ENCODE measurements around the gene PPARGC1A.

PPARGC1A gene

GRCh38 chr4:23889814-23890341 is at the start of gene PPARGC1A:
Gene PPARGC1A (minus strand): TSS chr4:23890047. CDS start chr4:23889957, 90 bp downstream.
- no peak for DNase-seq (ENCODE audit: low read depth in 2 of 2)

- DNase-seq (ENCODE audit: low read depth in 2 of 2) = no peak
Observed at GRCh38 chr4:23938796-23939195, 48.9 kb upstream of the PPARGC1A start.

GRCh38 chr4:23937173-23937572 is 47.3 kb upstream of the PPARGC1A start:
- DNase-seq (ENCODE audit: low read depth in 2 of 2) = no peak

GRCh38 chr4:23934915-23935314 is 45.1 kb upstream of the PPARGC1A start:
- DNase-seq (ENCODE audit: low read depth in 2 of 2) = no peak

- no peak for DNase-seq (ENCODE audit: low read depth in 2 of 2)
Observed at GRCh38 chr4:23934223-23934622, 44.4 kb upstream of the PPARGC1A start.

- no peak for DNase-seq (ENCODE audit: low read depth in 2 of 2)
Observed at GRCh38 chr4:23932901-23933308, 43.1 kb upstream of the PPARGC1A start.

- no peak for DNase-seq (ENCODE audit: low read depth in 2 of 2)
Observed at GRCh38 chr4:23932186-23932585, 42.3 kb upstream of the PPARGC1A start.

- no peak for DNase-seq (ENCODE audit: low read depth in 2 of 2)
Observed at GRCh38 chr4:23931489-23931830, 41.6 kb upstream of the PPARGC1A start.

GRCh38 chr4:23930750-23931488 is 41.1 kb upstream of the PPARGC1A start:
- no peak for DNase-seq (ENCODE audit: low read depth in 2 of 2)

GRCh38 chr4:23929248-23929647 is 39.4 kb upstream of the PPARGC1A start:
- no peak for DNase-seq (ENCODE audit: low read depth in 2 of 2)

GRCh38 chr4:23924556-23924955 is 34.7 kb upstream of the PPARGC1A start:
- no peak for DNase-seq (ENCODE audit: low read depth in 2 of 2)

GRCh38 chr4:23923840-23924239 is 34.0 kb upstream of the PPARGC1A start:
- no peak for DNase-seq (ENCODE audit: low read depth in 2 of 2)

GRCh38 chr4:23923141-23923540 is 33.3 kb upstream of the PPARGC1A start:
- no peak for DNase-seq (ENCODE audit: low read depth in 2 of 2)

GRCh38 chr4:23922541-23923111 is 32.8 kb upstream of the PPARGC1A start:
- DNase-seq (ENCODE audit: low read depth in 2 of 2) = no peak

- no peak for DNase-seq (ENCODE audit: low read depth in 2 of 2)
Observed at GRCh38 chr4:23922013-23922412, 32.2 kb upstream of the PPARGC1A start.

- no peak for DNase-seq (ENCODE audit: low read depth in 2 of 2)
Observed at GRCh38 chr4:23921447-23921845, 31.6 kb upstream of the PPARGC1A start.

- no peak for DNase-seq (ENCODE audit: low read depth in 2 of 2)
Observed at GRCh38 chr4:23920716-23921446, 31.0 kb upstream of the PPARGC1A start.

GRCh38 chr4:23920296-23920695 is 30.4 kb upstream of the PPARGC1A start:
- no peak for DNase-seq (ENCODE audit: low read depth in 2 of 2)

GRCh38 chr4:23916282-23916681 is 26.4 kb upstream of the PPARGC1A start:
- no peak for DNase-seq (ENCODE audit: low read depth in 2 of 2)

- no peak for DNase-seq (ENCODE audit: low read depth in 2 of 2)
Observed at GRCh38 chr4:23915459-23916132, 25.7 kb upstream of the PPARGC1A start.

GRCh38 chr4:23911675-23912455 is 22.0 kb upstream of the PPARGC1A start:
- no peak for DNase-seq (ENCODE audit: low read depth in 2 of 2)

All from stimulated activated CD4-positive, alpha-beta T cell treated with anti-CD3 and anti-CD28 coated beads, Interleukin-12 subunit alpha, Interleukin-12 subunit beta, amount 100 ng/mL, for 24 hours (primary cell).